Stromal cell of bone marrow (primary cell): ENCODE data around the gene KCNIP1.

ENCODE experiments used
- DNase-seq: peaks from one replicate; pipeline ENCODE4 v3.0.0-alpha.2; 2012; ENCODE audit warnings: low read depth

The KCNIP1 gene

DNA sequence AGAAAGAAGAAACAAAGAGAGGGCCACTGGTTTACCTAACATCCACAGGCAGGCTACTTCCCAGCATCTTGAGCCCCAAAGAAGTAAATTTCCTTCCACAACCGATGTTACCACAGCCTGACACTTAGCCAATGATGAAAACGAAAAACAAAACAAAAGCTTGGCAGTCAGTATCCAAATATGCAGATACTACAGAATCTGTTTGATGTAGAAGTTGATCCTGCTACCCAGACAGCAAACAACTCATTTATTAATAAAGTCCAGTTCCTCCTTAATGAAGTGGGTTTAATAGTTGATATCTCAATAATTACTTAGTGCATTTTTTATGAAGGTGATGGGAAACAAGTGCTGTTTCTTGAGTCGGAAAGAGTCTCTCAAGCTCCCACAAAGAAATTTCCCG, 212.6 kb downstream of the KCNIP1 start:
- no peak for DNase-seq

DNA sequence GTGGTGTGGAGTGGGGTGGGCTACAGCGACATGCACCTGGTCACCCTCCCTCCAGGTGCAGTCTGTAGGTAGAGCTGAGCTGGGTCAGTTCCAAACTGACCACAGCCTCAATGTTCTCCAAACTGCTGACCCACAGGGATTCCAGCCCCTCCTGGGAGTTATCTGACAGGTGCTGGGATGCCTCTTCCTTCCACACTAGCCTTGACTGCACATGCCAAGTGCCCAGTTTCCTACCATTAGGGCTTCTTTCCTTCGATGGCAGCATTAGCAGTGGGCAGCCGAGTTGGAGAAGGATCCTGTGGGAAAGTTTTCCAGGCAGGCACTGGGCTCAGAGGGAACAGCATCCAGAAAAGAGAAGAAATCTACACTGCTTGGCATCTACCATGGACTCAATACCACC, 215.7 kb downstream of the KCNIP1 start:
- DNase-seq: no peak

DNA sequence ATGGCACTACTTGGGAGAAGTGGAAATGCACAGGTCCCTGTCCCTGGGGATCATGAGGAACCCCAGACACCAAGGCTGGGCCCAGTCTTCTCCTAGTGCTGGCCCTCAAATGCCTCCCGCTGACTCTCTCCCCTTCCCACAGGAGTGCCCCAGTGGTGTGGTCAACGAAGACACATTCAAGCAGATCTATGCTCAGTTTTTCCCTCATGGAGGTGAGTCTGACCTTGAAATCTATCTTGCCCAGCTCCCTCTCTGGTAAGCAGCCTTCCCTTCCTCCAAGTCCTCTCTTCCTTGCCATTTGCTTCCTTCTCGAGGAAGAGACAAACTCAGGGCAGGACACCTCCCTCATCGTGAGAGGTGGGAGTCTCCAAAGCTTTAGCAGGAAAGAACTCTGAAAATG, 216.4 kb downstream of the KCNIP1 start:
- no peak for DNase-seq

- no peak for DNase-seq
Observed at GRCh38 chr5:170720984-170721383, 217.2 kb downstream of the KCNIP1 start.

DNA sequence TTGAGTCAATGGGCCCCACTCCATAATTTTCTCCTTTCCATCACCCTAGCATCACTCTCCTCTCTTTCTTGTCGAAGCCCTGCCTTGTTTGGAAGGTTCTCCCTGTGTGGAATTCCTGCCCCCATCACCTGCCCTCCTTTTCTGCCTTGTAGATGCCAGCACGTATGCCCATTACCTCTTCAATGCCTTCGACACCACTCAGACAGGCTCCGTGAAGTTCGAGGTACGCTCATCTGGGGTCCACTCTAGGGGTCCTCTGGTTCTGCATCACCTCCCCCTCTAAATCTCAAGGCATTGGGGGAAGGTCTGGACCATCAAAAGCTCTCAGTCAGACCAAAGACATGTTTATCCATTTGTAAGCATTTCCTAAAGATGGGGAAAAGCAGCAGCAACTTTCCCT, 217.9 kb downstream of the KCNIP1 start:
- DNase-seq: no peak

GRCh38 chr5:170722316-170722715, 218.5 kb downstream of the KCNIP1 start:
- DNase-seq: no peak

- DNase-seq: no peak
Observed at GRCh38 chr5:170731052-170731451, 227.2 kb downstream of the KCNIP1 start.

- no peak for DNase-seq
Observed at GRCh38 chr5:170732685-170733084, 228.9 kb downstream of the KCNIP1 start.

- no peak for DNase-seq
Observed at GRCh38 chr5:170736966-170737365, 233.1 kb downstream of the KCNIP1 start.

GRCh38 chr5:170737591-170737990, 233.8 kb downstream of the KCNIP1 start:
- DNase-seq: no peak

DNA sequence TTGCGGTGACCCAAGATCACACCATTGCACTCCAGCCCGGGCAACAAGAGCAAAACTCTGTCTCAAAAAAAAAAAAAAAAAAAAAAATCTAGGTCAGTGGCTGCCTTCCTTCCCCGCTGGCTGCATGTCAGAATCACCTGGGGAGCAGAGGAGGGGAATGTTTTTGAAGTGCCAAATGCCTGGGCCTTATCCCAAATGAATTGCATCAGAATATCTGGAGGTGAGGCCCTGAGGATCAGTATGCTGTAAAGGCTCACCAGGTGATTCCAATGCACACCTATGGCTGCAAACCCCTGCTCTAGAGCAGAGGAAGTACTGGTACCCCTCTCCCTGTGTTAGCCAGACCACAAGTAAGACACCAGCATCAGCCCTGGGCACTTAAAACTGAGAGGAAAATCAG, 235.0 kb downstream of the KCNIP1 start:
- no peak for DNase-seq

- DNase-seq: no peak
Observed at GRCh38 chr5:170739446-170739845, 235.6 kb downstream of the KCNIP1 start.

- DNase-seq: no peak
Observed at GRCh38 chr5:170740551-170741205, 236.9 kb downstream of the KCNIP1 start.

DNA sequence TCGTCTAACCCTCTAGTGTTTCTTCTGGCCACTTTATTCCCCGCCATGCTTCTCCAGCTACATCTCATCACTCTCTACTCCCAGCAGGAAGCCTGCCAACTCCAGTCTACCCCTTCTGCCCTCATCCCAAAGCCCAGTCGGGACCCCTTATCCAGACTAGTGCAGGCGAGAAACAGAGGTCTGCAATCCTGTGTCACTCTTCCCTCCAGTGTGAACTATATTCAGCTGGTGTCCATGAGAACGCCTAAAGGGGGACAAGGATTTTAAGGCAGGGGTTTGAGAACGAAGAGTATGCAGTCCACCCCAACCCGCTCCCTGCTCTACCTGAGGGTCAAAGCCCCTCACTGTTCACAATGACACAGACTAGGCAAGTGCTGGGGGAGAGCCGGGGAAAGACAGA, 238.0 kb downstream of the KCNIP1 start:
- DNase-seq: no peak

GRCh38 chr5:170743876-170744212, 240.0 kb downstream of the KCNIP1 start:
- no peak for DNase-seq

- no peak for DNase-seq
Observed at GRCh38 chr5:170745481-170746071, 241.8 kb downstream of the KCNIP1 start.

GRCh38 chr5:170746075-170746960, 242.5 kb downstream of the KCNIP1 start:
- no peak for DNase-seq

DNA sequence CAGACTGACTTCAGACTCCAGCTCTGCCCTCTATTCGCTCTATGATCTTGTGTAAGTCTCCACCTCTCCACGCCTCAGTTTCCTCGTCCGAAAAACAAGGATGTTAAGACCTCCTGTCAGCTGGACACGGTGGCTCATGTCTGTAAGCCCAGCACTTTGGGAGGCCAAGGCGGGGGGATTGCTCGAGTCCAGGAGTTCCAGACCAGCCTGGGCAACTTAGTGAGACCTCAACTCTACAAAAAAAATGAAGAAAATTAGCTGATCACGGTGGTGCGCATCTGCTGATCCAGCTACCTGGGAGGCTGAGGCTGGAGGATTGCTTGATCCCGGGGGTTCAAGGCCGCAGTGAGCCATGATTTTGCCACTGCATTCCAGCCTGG, 243.1 kb downstream of the KCNIP1 start:
- DNase-seq: no peak

DNA sequence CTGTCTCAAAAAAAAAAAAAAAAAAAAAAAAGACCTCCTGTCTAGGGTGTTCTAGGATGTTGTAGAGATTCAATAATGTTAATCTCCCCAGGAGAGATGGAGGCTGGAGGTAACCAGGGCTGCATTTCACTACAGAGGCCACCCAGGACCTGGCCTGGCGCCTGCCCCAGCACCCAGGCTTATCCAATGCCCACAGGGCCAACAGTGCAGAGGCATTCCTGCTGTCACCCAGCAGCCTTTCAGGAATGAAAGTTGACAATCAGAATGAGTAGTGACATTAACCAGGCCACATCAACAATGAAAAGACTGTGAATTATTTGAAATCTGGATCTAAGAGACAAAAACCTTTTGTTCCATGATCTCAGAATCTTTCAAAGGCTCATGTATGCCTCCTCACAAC, 243.5 kb downstream of the KCNIP1 start:
- DNase-seq: no peak

- no peak for DNase-seq
Observed at GRCh38 chr5:170747851-170748250, 244.0 kb downstream of the KCNIP1 start.

GRCh38 chr5:170748951-170749471, 245.2 kb downstream of the KCNIP1 start:
- DNase-seq: no peak

DNA sequence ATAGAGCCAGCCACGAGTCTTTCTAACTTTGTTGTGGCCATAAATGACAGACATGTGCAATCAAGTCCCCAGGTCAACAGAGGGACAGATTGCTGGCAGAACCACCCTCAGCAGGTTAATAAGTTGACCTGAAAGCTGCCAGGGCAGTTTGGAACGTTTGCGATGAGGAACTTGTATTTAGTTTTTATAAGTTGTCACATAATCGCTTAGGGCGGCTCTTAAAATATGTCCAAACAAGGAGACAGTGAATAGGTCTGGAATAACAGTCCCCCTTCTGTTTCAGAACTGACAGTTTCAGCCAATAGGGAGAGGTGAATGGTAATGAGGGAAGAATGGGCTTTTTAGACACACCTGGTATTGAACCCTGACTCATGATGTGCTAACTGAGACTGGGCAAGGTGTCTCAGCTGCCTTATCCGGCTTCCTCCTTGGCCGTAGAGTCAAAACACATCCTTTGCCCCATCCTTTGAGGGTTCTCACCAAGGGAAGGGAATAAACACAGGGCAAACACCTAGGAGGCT, 246.2 kb downstream of the KCNIP1 start:
- DNase-seq: no peak

DNA sequence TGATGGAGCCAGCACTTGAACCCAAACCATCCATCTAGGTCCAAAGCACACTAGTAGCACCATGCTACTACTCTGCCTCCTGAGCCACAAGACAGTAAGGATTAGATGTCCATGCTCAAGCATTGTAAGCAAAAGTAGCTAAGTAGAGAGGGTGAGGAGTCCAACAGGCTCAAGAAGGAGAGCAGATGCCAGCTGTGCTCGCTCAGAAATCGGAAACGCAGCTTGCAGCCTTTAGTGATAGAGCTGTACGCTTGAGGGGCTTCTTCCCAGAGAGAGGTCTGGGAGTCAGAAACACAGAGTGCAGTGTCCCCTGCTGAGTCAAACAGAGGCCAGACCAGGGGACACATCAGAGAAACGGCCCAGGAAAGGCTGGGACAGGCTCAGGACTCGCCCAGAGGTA, 247.0 kb downstream of the KCNIP1 start:
- DNase-seq: no peak
